GM19467 (cell line): ENCODE data around the gene SELL.
A peak's percentile ranks its signal among the peaks of the same experiment; 100 is the strongest.
"Not testable (repeated sequence)": the region's sequence is repeated elsewhere in the genome, so short reads cannot be mapped to it uniquely, and the experiment has no call there.

Source experiments
- ATAC-seq: cut with Tn5 transposase; IDR thresholded peaks from one replicate; pipeline ENCODE4 v1.9.1; 2021; ENCODE audit warnings: mild to moderate bottlenecking, moderate library complexity; ENCODE audit not compliant: unreplicated experiment

Gene SELL

GRCh38 chr1:169707912-169708604 lies 3.4 kb downstream of the SELL start:
- ATAC-seq = no peak

GRCh38 chr1:169704797-169705196 lies 6.6 kb downstream of the SELL start:
- ATAC-seq = no peak

DNA sequence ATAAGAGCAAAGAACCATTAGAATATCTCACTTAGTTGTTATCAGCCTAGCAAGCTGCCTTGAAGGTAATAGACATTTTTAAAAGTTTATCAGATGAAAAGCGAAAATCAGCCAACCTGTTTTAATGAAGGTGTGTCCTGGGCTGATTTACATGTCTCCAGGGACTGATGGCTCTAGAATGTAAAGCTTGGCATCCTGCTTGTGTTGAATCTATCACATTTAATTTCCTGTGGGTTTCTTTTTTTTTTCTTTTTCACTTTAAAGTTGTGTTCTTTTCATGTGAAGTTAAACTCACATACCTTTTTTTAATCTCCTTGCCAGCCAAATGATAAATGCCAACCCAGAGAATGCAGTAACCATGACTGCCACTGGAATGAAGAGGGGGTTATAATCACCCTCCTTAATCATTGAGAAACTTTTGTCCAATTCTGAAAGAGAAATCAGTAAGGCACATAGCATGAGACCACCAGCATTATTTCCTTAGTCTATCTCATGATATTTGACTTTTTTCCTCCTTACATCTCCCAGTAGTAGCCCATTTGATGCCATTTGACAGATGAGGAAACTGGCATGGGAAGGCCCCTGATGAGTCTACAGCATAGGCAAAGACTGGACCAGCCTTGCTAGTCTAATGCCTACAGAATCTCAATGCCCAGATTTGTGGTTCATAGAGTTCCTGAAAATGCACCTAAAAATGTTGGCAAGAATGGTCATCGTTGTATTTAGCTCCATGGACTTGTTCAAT lies 10.0 kb downstream of the SELL start:
- no peak for ATAC-seq

DNA sequence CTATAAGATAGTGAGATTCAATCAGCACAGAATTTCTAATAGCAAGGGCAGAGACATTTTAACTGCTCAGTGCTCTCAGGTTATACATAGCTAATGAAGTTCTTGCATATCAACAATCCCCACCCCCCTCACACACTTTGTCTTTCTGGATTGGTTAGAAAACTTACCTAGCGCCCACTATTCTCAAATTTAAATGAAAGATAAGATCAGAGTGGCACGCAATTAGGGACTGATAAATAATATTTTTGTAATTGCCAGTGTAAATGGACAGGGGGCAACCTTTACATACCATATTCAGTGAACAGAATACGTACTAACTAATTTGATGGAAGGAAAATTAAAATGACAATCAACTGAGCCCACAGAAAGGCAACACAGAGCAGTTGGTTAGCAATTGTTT lies 11.7 kb downstream of the SELL start:
- ATAC-seq = no peak

DNA sequence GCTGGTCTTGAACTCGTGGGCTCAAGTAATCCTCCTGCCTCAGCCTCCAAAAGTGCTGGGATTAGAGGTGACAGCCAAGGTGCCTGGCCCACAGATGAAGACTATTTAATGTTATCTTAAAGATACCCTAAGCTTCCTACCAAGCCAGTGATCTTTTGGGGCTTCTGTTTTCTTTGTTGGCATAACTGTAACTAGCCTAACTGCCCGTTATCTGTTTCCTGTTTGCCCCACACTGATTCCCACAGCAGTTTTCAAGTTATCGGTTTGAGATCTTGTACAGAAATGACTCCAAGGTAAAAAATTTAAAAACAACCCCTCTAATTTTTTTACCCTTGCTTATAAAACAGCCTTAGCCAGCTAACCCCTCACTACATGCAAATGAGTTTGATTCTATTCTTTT lies 12.4 kb downstream of the SELL start:
- ATAC-seq = no peak

DNA sequence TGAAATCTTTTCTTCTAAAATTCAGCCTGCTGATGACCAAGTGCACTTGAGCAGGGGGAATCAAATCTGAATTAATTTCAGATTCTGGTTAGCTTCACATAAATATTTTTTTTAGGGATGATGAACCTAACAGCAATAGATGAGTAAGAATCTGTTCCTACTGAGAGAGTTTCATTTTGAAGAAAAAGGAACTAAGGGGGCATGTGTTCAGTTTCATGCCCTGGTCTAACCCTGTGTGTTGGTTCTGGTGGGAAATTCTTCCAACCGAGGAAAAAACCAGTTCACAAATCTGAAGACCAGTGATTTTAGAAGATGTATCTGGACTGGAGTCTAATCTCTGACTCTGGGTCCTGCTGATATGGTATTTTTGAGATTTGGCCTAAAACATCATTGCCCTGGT lies 13.7 kb downstream of the SELL start:
- ATAC-seq = no peak

DNA sequence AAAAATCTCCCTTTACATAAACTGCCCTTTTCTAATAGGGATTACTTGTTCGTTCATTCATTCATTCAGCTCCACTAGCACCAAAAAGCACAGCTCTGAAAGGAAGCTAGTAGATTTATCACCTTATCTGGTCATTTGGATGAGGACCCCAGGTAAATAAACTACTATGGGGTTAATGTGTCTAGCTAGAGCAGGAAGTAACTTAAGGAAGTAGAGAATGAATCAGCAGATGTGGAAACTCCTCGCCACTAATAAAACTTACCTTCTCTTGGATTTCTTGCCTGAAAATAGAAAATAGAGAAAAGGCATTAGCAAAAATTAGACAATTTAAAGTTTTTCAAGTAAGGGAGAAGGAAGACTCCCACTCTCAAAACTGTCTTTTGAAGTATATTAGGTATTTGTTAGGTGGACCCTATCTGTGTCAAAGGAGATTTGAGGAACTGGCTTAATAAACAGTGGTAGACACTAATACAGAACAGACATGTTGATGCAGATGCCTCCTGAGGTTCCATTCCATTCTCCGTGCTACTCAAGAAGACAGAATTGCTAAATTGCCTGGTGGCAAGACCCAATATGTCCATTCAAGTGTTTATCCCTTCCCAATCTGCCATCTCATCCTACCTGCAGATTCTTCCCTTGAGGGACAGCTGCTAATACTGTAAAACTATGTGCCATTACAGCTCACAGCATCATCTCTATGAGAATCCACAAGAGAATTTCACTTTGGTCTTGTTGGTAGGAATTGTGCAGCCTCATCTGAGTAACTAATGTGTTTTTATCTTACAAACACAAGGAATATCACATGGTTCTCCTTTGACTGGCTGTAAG lies 14.9 kb downstream of the SELL start:
- no peak for ATAC-seq

GRCh38 chr1:169694304-169695075 lies 16.9 kb downstream of the SELL start:
- ATAC-seq = peak; percentile 36

GRCh38 chr1:169692756-169693460 lies 18.5 kb downstream of the SELL start:
- ATAC-seq = no peak

- no peak for ATAC-seq
Observed at GRCh38 chr1:169690489-169690888, 20.9 kb downstream of the SELL start.

GRCh38 chr1:169689395-169689794 lies 22.0 kb downstream of the SELL start:
- no peak for ATAC-seq

DNA sequence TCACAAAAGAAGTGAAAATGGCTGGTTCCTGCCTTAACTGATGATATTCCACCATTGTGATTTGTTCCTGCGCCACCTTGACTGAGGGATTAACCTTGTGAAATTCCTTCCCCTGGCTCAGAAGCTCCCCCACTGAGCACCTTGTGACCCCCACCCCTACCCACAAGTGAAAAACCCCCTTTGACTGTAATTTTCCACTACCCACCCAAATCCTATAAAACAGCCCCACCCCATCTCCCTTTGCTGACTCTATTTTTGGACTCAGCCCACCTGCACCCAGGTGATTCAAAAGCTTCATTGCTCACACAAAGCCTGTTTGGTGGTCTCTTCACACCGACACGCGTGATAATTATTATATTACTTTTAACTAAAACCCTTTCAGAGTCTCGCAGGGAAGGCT lies 23.0 kb downstream of the SELL start:
- ATAC-seq = not testable (repeated sequence)

- ATAC-seq = no peak
Observed at GRCh38 chr1:169683661-169684060, 27.8 kb downstream of the SELL start.

GRCh38 chr1:169683168-169683567 lies 28.3 kb downstream of the SELL start:
- ATAC-seq = not testable (repeated sequence)

DNA sequence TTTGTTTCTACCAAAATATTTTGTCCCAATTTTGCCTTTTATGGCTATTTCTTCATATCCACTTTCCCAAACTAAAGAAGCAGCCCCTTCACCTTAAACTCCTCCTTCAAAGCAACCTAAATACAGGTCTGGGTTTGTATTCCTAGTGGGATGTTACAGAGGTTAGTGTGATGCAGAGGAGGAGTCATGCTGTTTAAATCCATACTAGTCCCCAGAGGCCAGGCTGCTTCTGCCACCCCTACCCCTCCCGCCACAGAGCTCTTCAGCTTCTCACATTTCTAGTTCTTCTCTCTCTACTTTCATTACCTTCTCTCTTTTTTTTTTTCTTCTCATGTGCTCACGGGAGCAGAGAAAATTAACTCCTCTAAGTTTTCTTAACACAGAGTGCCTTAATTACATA lies 29.3 kb downstream of the SELL start:
- no peak for ATAC-seq

GRCh38 chr1:169681140-169681539 lies 30.3 kb downstream of the SELL start:
- ATAC-seq = peak; percentile 17

GRCh38 chr1:169680377-169681019 lies 30.9 kb downstream of the SELL start:
- ATAC-seq = peak; percentile 43

DNA sequence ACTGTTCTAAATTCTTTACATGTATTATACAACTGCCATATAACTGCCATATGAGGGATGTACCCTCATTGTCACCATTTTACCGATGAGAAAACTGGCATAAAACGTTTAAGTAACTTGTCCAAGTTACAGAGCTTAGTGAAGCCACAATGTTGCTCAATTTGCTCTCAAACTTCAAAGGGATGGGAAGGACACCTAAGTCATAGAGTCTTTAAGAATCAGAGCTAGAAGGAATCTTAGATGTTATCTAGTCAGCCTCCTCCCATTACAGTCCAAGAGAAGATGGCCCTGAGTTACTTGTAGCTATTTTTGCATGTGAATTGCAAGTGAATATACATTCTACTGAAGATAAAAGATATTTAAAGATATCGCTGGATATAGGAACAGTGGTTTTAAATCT lies 31.7 kb downstream of the SELL start:
- ATAC-seq = no peak

- ATAC-seq = no peak
Observed at GRCh38 chr1:169676001-169676400, 35.4 kb downstream of the SELL start.

DNA sequence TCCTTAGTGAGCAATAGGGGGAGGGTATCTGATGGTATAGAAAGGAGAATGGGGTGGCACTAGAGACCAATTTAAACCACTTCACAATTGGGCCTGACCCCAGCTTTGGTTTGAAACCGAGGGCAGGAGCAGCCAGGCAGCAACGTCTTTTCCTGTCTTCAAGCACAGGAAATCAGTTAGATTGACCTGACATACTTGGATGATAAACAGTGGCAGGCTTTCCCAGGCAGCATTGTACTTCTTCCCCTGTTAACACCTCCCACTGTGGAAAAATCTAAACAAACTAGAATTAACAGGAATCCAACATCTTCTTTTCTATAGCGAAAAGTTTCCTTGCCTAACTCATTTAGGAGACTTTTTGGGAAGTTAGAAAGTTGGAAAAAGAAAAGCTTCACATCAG lies 40.6 kb downstream of the SELL start:
- no peak for ATAC-seq
